Endodermal cell (in vitro differentiated cells): Measurements from ENCODE around the gene RUNX1. TPM values are rescaled to one million over a fixed set of nuclear protein-coding genes. Genes with fewer than 3 reads are reported as not detected.

Experiments used
- DNase-seq: peaks from one replicate; pipeline ENCODE4 v3.0.0-alpha.2; 2017
- H3K27ac ChIP-seq: 2 replicates; pipeline ENCODE4 v1.5.1; 2013; ENCODE audit warnings: mild to moderate bottlenecking, low read depth, low read length, moderate library complexity
- H3K27me3 ChIP-seq: 2 replicates; pipeline ENCODE4 v1.6.1; 2013; ENCODE audit warnings: mild to moderate bottlenecking, low read length, moderate library complexity; ENCODE audit not compliant: insufficient read depth, control insufficient read depth, poor library complexity, severe bottlenecking
- H3K36me3 ChIP-seq: 2 replicates; pipeline ENCODE4 v1.7.0; 2013; ENCODE audit warnings: mild to moderate bottlenecking, low read length, moderate library complexity; ENCODE audit not compliant: control insufficient read depth, insufficient read depth
- H3K4me1 ChIP-seq: one replicate; pipeline ENCODE4 v1.7.0; 2013; ENCODE audit warnings: low read length; ENCODE audit not compliant: control insufficient read depth, insufficient read depth
- H3K4me3 ChIP-seq: 2 replicates; pipeline ENCODE4 v1.5.1; 2013; ENCODE audit warnings: mild to moderate bottlenecking, low read length, moderate library complexity
- H3K9ac ChIP-seq: 2 replicates; pipeline ENCODE4 v1.6.1; 2013; ENCODE audit warnings: mild to moderate bottlenecking, low read length, moderate library complexity; ENCODE audit not compliant: poor library complexity, severe bottlenecking; ENCODE audit errors: extremely low read depth
- H3K9me3 ChIP-seq: 2 replicates; pipeline ENCODE4 v1.6.1; 2013; ENCODE audit warnings: mild to moderate bottlenecking, low read length, moderate library complexity; ENCODE audit not compliant: control insufficient read depth
- H3K27ac Mint-ChIP-seq: 2 replicates; pipeline ENCODE4 v1.8.0; 2020; ENCODE audit warnings: mixed read lengths
- H3K27me3 Mint-ChIP-seq: 2 replicates; pipeline ENCODE4 v1.8.0; 2021; ENCODE audit warnings: mild to moderate bottlenecking, mixed read lengths; ENCODE audit not compliant: insufficient read depth
- H3K36me3 Mint-ChIP-seq: 2 replicates; pipeline ENCODE4 v1.8.0; 2020; ENCODE audit warnings: low read depth, mixed read lengths
- H3K4me1 Mint-ChIP-seq: 2 replicates; pipeline ENCODE4 v1.8.0; 2020; ENCODE audit warnings: mixed read lengths
- H3K4me3 Mint-ChIP-seq: 2 replicates; pipeline ENCODE4 v1.8.0; 2020; ENCODE audit warnings: mild to moderate bottlenecking, moderate library complexity, mixed read lengths
- H3K9me3 Mint-ChIP-seq: 2 replicates; pipeline ENCODE4 v1.8.0; 2020; ENCODE audit warnings: mild to moderate bottlenecking, mixed read lengths
- CTCF ChIP-seq: fragments of 200-600 bp; sonication (generic); conservative IDR thresholded peaks from 2 replicates; pipeline ENCODE4 v1.5.0; 2021; ENCODE audit warnings: antibody characterized with exemption, mild to moderate bottlenecking
- WGBS, 2 experiments: methylation state at CpG; one replicate each; pipeline versions ENCODE4 v1.1.5 to v1.1.7; 2013; ENCODE audit warnings: missing lambda C conversion rate in 2 of 2, mixed read lengths in 1 of 2; ENCODE audit not compliant: insufficient coverage in 1 of 2, insufficient read length in 1 of 2; 5-methylcytosine and 5-hydroxymethylcytosine counted together
- total RNA-seq, 2 donors: library from RNA; stranded (reverse); fragmentation: NEBNext Ultra II Directional in 1 of 2; extraction: Animal tissue kit (Norgen Biotek cat#: 25700) in 1 of 2; gene quantifications; 2 replicates in 1 of 2; 3 replicates in 1 of 2; pipeline ENCODE4 v1.2.1, GENCODE V29; 2021

The RUNX1 gene
- total RNA-seq, 2 donors from 2014 or later = 0.31 to 2.8 TPM

GRCh38 chr21:34768326-34768725, 280.8 kb downstream of the RUNX1 start:
- no peak for DNase-seq
- no peaks in the 10 kb centered on the region for H3K36me3 Mint-ChIP-seq
- H3K4me3 Mint-ChIP-seq = no peak overlapping the region
- H3K27me3 ChIP-seq = no peaks in the 10 kb centered on the region
- H3K4me1 ChIP-seq = no peaks in the 10 kb centered on the region
- no peak overlapping the region for H3K27ac Mint-ChIP-seq
- H3K36me3 ChIP-seq = no peaks in the 10 kb centered on the region
- H3K4me1 Mint-ChIP-seq = no peaks in the 10 kb centered on the region
- no peaks in the 10 kb centered on the region for H3K9me3 ChIP-seq
- no peaks in the 10 kb centered on the region for H3K27me3 Mint-ChIP-seq
- no peak overlapping the region for H3K9ac ChIP-seq
- H3K27ac ChIP-seq = no peak overlapping the region
- no peak for TF ChIP-seq CTCF
- no peak overlapping the region for H3K4me3 ChIP-seq
- peaks cover 3% of the 10 kb centered on the region for H3K9me3 Mint-ChIP-seq
- 87 to 94% methylated on average over 3 of the region's 3 CpGs for WGBS, 2 experiments

- TF ChIP-seq CTCF = no peak
- 90 to 100% methylated on average over 1 of the region's 3 CpGs for WGBS, 2 experiments
- no peak overlapping the region for H3K9ac ChIP-seq
- DNase-seq = no peak
- Mint-ChIP-seq H3K36me3 (no peaks in the 10 kb centered on the region), H3K27ac (no peak overlapping the region), H3K9me3 (peaks cover 3% of the 10 kb centered on the region), H3K4me1 (no peaks in the 10 kb centered on the region), H3K4me3 (no peak overlapping the region), H3K27me3 (no peaks in the 10 kb centered on the region)
- H3K27me3 ChIP-seq = no peaks in the 10 kb centered on the region
- H3K9me3 ChIP-seq = no peaks in the 10 kb centered on the region
- no peak overlapping the region for H3K4me3 ChIP-seq
- H3K4me1 ChIP-seq = no peaks in the 10 kb centered on the region
- H3K36me3 ChIP-seq = no peaks in the 10 kb centered on the region
- no peak overlapping the region for H3K27ac ChIP-seq
These were observed 282.2 kb downstream of the RUNX1 start for GRCh38 chr21:34766862-34767261.

- no peaks in the 10 kb centered on the region for H3K27me3 Mint-ChIP-seq
- no peaks in the 10 kb centered on the region for H3K4me1 Mint-ChIP-seq
These were observed 283.5 kb downstream of the RUNX1 start for GRCh38 chr21:34765619-34766018.

More at GRCh38 chr21:34765619-34766018, 283.5 kb downstream of the RUNX1 start:
- TF ChIP-seq CTCF = no peak
- Mint-ChIP-seq H3K36me3 (no peaks in the 10 kb centered on the region), H3K9me3 (peaks cover 3% of the 10 kb centered on the region), H3K27ac (no peak overlapping the region), H3K4me3 (no peak overlapping the region)
- H3K9me3 ChIP-seq = no peaks in the 10 kb centered on the region
- no peak overlapping the region for H3K27ac ChIP-seq
- no peak overlapping the region for H3K4me3 ChIP-seq
- WGBS, 2 experiments = 88 to 97% methylated on average over 3 to 4 of the region's 4 CpGs
- H3K9ac ChIP-seq = no peak overlapping the region
- DNase-seq = no peak
- H3K27me3 ChIP-seq = no peaks in the 10 kb centered on the region
- H3K4me1 ChIP-seq = no peaks in the 10 kb centered on the region
- H3K36me3 ChIP-seq = no peaks in the 10 kb centered on the region
